Ovary (tissue), 3 donors: ENCODE results near the gene CHN1.

Experiments
- CTCF ChIP-seq, 3 donors: fragments of 450-650 bp in 2 of 3; fragments of 200-600 bp in 1 of 3; IDR thresholded peaks; one replicate each; pipeline versions ENCODE4 v1.5.1 to v1.8.0; 2016 to 2022; ENCODE audit warnings: antibody characterized with exemption in 3 of 3, mild to moderate bottlenecking in 1 of 3
- EP300 ChIP-seq: sonication (generic); formaldehyde crosslinking; IDR thresholded peaks from one replicate; pipeline ENCODE4 v1.6.1; 2017; ENCODE audit warnings: antibody characterized with exemption
- POLR2A ChIP-seq: fragments of 450-650 bp; IDR thresholded peaks from one replicate; pipeline ENCODE4 v1.6.1; 2017; ENCODE audit warnings: antibody characterized with exemption, mild to moderate bottlenecking, moderate library complexity
- donor health status: DM: no; HTN: no; CAD: no.

GRCh38 chr2:174903264-174903556 lies 102.0 kb downstream of the CHN1 start:
- TF ChIP-seq CTCF (IDR thresholded peaks at IDR 0.05) (no peak), POLR2A (no peak), EP300 (no peak)
